IMR-90 (cell line): ENCODE measurements around the gene DHRS13. TPM values are rescaled to one million over a fixed set of nuclear protein-coding genes. Genes with fewer than 3 reads are reported as not detected.

Experiments
- ATAC-seq: fragments of 200-7000 bp; cut with Tn5 transposase; 2 replicates; pipeline ENCODE4 v1.9.1; 2020; ENCODE audit warnings: low read depth, mild to moderate bottlenecking, moderate library complexity
- BruUV-seq: library from RNA; stranded (reverse); fragments of 400-500 nt; replicated peaks from 2 replicates; lab custom pipeline; 2021; lab: Mats Ljungman, UMichigan
- CTCF ChIA-PET: fragments of 300-600 bp; formaldehyde crosslinking; extraction: SDS; loops from one replicate; lab custom pipeline; 2021; ENCODE audit warnings: antibody characterized with exemption; lab: Yijun Ruan, JAX
- POLR2A ChIA-PET: fragments of 300-600 bp; sonication (Branson Sonifier 250); formaldehyde crosslinking; loops from one replicate; lab custom pipeline; 2022; ENCODE audit warnings: antibody characterized with exemption; ENCODE audit not compliant: unreplicated experiment; lab: Charles Lee
- DNase-seq: peaks from one replicate; pipeline ENCODE4 v3.0.0; 2013
- H2AFZ ChIP-seq: replicated peaks from 2 replicates; pipeline ENCODE3; 2013; ENCODE audit warnings: low read length, mild to moderate bottlenecking; ENCODE audit not compliant: poor library complexity
- H2AK5ac ChIP-seq: 2 replicates; pipeline ENCODE4 v1.6.1; 2013; ENCODE audit warnings: low read depth, low read length, inconsistent platforms
- H2AK9ac ChIP-seq: replicated peaks from 2 replicates; pipeline ENCODE3; 2013; ENCODE audit warnings: mild to moderate bottlenecking, low read depth, low read length, moderate library complexity; ENCODE audit not compliant: poor library complexity
- H2BK120ac ChIP-seq: 2 replicates; pipeline ENCODE4 v1.6.1; 2013; ENCODE audit warnings: low read depth, low read length, inconsistent platforms
- H2BK15ac ChIP-seq: 3 replicates; pipeline ENCODE4 v1.6.1; 2013; ENCODE audit warnings: low read depth, low read length, inconsistent platforms
- H2BK20ac ChIP-seq: 2 replicates; pipeline ENCODE4 v1.6.1; 2013; ENCODE audit warnings: low read depth, mild to moderate bottlenecking, inconsistent platforms, low read length, moderate library complexity
- H2BK5ac ChIP-seq: 2 replicates; pipeline ENCODE4 v1.6.1; 2013; ENCODE audit warnings: mild to moderate bottlenecking, low read depth, low read length, inconsistent platforms; ENCODE audit not compliant: poor library complexity, severe bottlenecking
- H3K14ac ChIP-seq: replicated peaks from 2 replicates; pipeline ENCODE4 v1.6.1; 2013; ENCODE audit warnings: low read depth, low read length, inconsistent platforms
- H3K18ac ChIP-seq: 2 replicates; pipeline ENCODE4 v1.6.1; 2013; ENCODE audit warnings: low read depth, low read length, control low read depth
- H3K23ac ChIP-seq: 2 replicates; pipeline ENCODE4 v1.6.1; 2013; ENCODE audit warnings: low read depth, low read length, inconsistent platforms
- H3K27ac ChIP-seq: 2 replicates; pipeline ENCODE4 v1.5.1; 2013; ENCODE audit warnings: mild to moderate bottlenecking, control low read depth, low read length; ENCODE audit not compliant: insufficient read depth
- H3K27me3 ChIP-seq: 2 replicates; pipeline ENCODE4 v1.6.1; 2013; ENCODE audit warnings: low read length; ENCODE audit not compliant: control insufficient read depth, insufficient read depth
- H3K36me3 ChIP-seq: 2 replicates; pipeline ENCODE4 v1.6.1; 2013; ENCODE audit warnings: low read length, mixed read lengths; ENCODE audit not compliant: control insufficient read depth, insufficient read depth
- H3K4ac ChIP-seq: 2 replicates; pipeline ENCODE4 v1.6.1; 2013; ENCODE audit warnings: low read depth, low read length, inconsistent platforms
- H3K4me1 ChIP-seq: 2 replicates; pipeline ENCODE4 v1.6.1; 2013; ENCODE audit warnings: low read length, mixed read lengths; ENCODE audit not compliant: control insufficient read depth, insufficient read depth
- H3K4me2 ChIP-seq: 2 replicates; pipeline ENCODE4 v1.6.1; 2013; ENCODE audit warnings: low read depth, mild to moderate bottlenecking, control low read depth, low read length, moderate library complexity
- H3K4me3 ChIP-seq: 2 replicates; pipeline ENCODE4 v1.5.1; 2013; ENCODE audit warnings: low read depth, mild to moderate bottlenecking, control low read depth, low read length, moderate library complexity; ENCODE audit not compliant: insufficient read depth
- H3K56ac ChIP-seq: 2 replicates; pipeline ENCODE4 v1.6.1; 2013; ENCODE audit warnings: low read length, inconsistent platforms; ENCODE audit not compliant: insufficient read depth; ENCODE audit errors: extremely low read depth
- H3K79me1 ChIP-seq, 2 experiments: 2 replicates each; pipeline ENCODE4 v1.6.1; 2013; ENCODE audit warnings: low read length in 2 of 2, inconsistent platforms in 1 of 2, low read depth in 1 of 2
- H3K9ac ChIP-seq: 2 replicates; pipeline ENCODE4 v1.6.1; 2013; ENCODE audit warnings: low read depth, low read length, control low read depth
- H3K9me1 ChIP-seq: 2 replicates; pipeline ENCODE4 v1.6.1; 2013; ENCODE audit warnings: low read length, inconsistent platforms; ENCODE audit not compliant: insufficient read depth
- H3K9me3 ChIP-seq: 2 replicates; pipeline ENCODE4 v1.6.1; 2013; ENCODE audit warnings: low read length; ENCODE audit not compliant: control insufficient read depth, insufficient read depth
- H4K20me1 ChIP-seq: 2 replicates; pipeline ENCODE4 v1.6.1; 2013; ENCODE audit warnings: low read length, inconsistent platforms; ENCODE audit not compliant: insufficient read depth
- H4K5ac ChIP-seq: 2 replicates; pipeline ENCODE4 v1.6.1; 2013; ENCODE audit warnings: mild to moderate bottlenecking, low read depth, low read length, control low read depth
- H4K8ac ChIP-seq, 2 experiments: 2 replicates each; pipeline ENCODE4 v1.6.1; 2013; ENCODE audit warnings: low read depth in 2 of 2, low read length in 2 of 2, control low read depth in 1 of 2, inconsistent platforms in 1 of 2
- H4K91ac ChIP-seq: 2 replicates; pipeline ENCODE4 v1.6.1; 2013; ENCODE audit warnings: low read depth, low read length, inconsistent platforms; ENCODE audit not compliant: insufficient read depth
- BHLHE40 ChIP-seq: fragments of 150-350 bp; IDR thresholded peaks from 2 replicates; pipeline ENCODE4 v1.6.1; 2016; ENCODE audit warnings: mild to moderate bottlenecking, low read depth, low read length
- CEBPB ChIP-seq: IDR thresholded peaks from 2 replicates; pipeline ENCODE4 v1.6.1; 2012; ENCODE audit warnings: low read depth, low read length, improper control_type of control experiment
- CHD1 ChIP-seq: IDR thresholded peaks from 2 replicates; pipeline ENCODE4 v1.6.1; 2012; ENCODE audit warnings: low read depth, low read length, improper control_type of control experiment
- FOS ChIP-seq: fragments of 150-350 bp; IDR thresholded peaks from 2 replicates; pipeline ENCODE4 v1.6.1; 2016; ENCODE audit warnings: low read depth, low read length
- MAFK ChIP-seq: IDR thresholded peaks from 2 replicates; pipeline ENCODE4 v1.6.1; 2012; ENCODE audit warnings: low read depth, low read length, improper control_type of control experiment
- MAZ ChIP-seq: IDR thresholded peaks from 2 replicates; pipeline ENCODE4 v1.6.1; 2012; ENCODE audit warnings: low read depth, mild to moderate bottlenecking, low read length, improper control_type of control experiment, moderate library complexity, borderline replicate concordance
- MXI1 ChIP-seq: IDR thresholded peaks from 2 replicates; pipeline ENCODE4 v1.6.1; 2012; ENCODE audit warnings: low read depth, mild to moderate bottlenecking, low read length, moderate library complexity, borderline replicate concordance
- NFE2L2 ChIP-seq: fragments of 150-350 bp; IDR thresholded peaks from 2 replicates; pipeline ENCODE4 v1.6.1; 2016; ENCODE audit warnings: low read depth, mild to moderate bottlenecking, low read length
- SMC3 ChIP-seq: fragments of 150-350 bp; IDR thresholded peaks from 2 replicates; pipeline ENCODE4 v1.6.1; 2016; ENCODE audit warnings: low read depth, mild to moderate bottlenecking, antibody characterized with exemption, low read length, moderate library complexity
- USF2 ChIP-seq: fragments of 150-350 bp; IDR thresholded peaks from 2 replicates; pipeline ENCODE4 v1.6.1; 2017; ENCODE audit warnings: mild to moderate bottlenecking, antibody characterized with exemption, low read length, low read depth
- WGBS, 2 experiments: methylation state at CpG; one replicate each; pipeline versions ENCODE4 v1.1.5 to v1.1.7; 2013; ENCODE audit warnings: missing lambda C conversion rate in 2 of 2; ENCODE audit not compliant: insufficient read length in 1 of 2; ENCODE audit errors: extremely low coverage in 2 of 2; 5-methylcytosine and 5-hydroxymethylcytosine counted together
- dilution Hi-C: fragments of 300-500 bp; cut with HindIII; formaldehyde crosslinking; loops from one replicate; pipeline ENCODE4 v1.14.3; 2018; ENCODE audit warnings: low sequenced_read_pairs; ENCODE audit not compliant: unreplicated experiment
- in situ Hi-C: fragments of 300-500 bp; cut with MboI; formaldehyde crosslinking; loops from 3 replicates; pipeline ENCODE4 v1.14.3; 2019; ENCODE audit warnings: low sequenced_read_pairs, inconsistent platforms, mixed read lengths
- intact Hi-C: fragments of 100-400 bp; cut with micrococcal nuclease; formaldehyde crosslinking; loops from 2 replicates; pipeline ENCODE4 v1.10.0; 2022
- polyA plus RNA-seq, 3 experiments: library from polyadenylated mRNA; depleted of rRNA; stranded (reverse); fragments of >200 nt; gene quantifications; 2 replicates each; pipeline ENCODE4 v1.2.3, GENCODE V29; 2012; ENCODE audit warnings: low replicate concordance in 1 of 3
- total RNA-seq: library from RNA; depleted of rRNA; stranded (reverse); fragments of >200 nt; gene quantifications from 2 replicates; pipeline ENCODE4 v1.2.3, GENCODE V29; 2012

Gene DHRS13
- total and polyA plus RNA-seq, 2 of the 4 experiments (the other 2 are of a cell fraction): 2.7 to 3.9 TPM

DNA sequence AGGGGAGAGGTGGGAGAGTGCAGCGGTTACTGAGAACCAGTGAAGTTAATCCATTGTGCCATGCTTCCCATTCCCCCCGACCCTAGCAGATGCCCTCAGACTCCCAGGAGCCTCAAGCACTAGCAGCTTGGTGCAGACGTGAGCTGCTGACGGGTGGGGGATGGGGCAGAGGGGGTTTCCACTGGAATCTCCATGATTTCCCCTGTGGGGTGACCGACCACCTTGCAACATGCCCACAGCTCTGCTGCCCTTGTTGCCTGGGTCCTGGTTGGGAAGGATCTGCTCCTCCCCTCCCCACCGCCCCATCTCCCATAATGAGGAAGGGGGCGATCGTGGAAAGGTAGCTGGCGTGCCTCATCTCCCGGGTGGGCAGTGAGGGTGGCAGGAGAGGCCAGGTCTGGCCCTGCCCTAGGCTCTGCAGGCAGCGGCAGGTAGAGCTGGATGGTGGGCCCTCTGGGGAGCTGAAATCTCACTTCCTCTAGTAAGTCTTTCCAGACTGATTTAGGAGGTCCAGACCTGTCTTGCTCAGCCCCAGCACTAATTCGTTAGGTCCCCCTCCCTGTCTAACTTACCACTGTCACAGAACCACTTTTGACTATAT is 14.9 kb downstream of the DHRS13 start:
- no peak overlapping the region for H2BK15ac ChIP-seq
- H3K36me3 ChIP-seq: peaks cover 40% of the 10 kb centered on the region
- no peak overlapping the region for H2AK5ac ChIP-seq
- H3K27me3 ChIP-seq: no peaks in the 10 kb centered on the region
- H3K9me1 ChIP-seq: peaks cover 7% of the 10 kb centered on the region
- H3K4me3 ChIP-seq: no peak overlapping the region
- H3K56ac ChIP-seq: no peak overlapping the region
- intact Hi-C loops: no loop called here
- no peak overlapping the region for H3K18ac ChIP-seq
- H2BK20ac ChIP-seq: no peak overlapping the region
- TF ChIP-seq BHLHE40: no peak
- no peak for TF ChIP-seq SMC3
- no peak for TF ChIP-seq NFE2L2
- no peak for TF ChIP-seq MAZ
- no peak for TF ChIP-seq USF2
- TF ChIP-seq MAFK: no peak
- TF ChIP-seq MXI1: no peak
- no peak for TF ChIP-seq FOS
- TF ChIP-seq CHD1: no peak
- TF ChIP-seq CEBPB: no peak
- H3K27ac ChIP-seq: no peak overlapping the region
- H4K20me1 ChIP-seq: peaks cover 20% of the 10 kb centered on the region; the same call in 1 of the 2 replicates
- DNase-seq: no peak
- no peaks in the 10 kb centered on the region for H3K9me3 ChIP-seq
- ChIA-PET POLR2A (no interaction called here), CTCF (no interaction called here)
- H2AFZ ChIP-seq: no peak overlapping the region
- H2AK9ac ChIP-seq: no peak overlapping the region
- no peak overlapping the region for H4K8ac ChIP-seq
- H3K4ac ChIP-seq: no peak overlapping the region
- no peak overlapping the region for H4K5ac ChIP-seq
- no peak overlapping the region for H4K91ac ChIP-seq
- no peak overlapping the region for H2BK5ac ChIP-seq
- no peak overlapping the region for H3K14ac ChIP-seq
- no CpG with 5 or more reads among the region's 12 CpGs for WGBS, 2 experiments
- H3K4me2 ChIP-seq: no peak overlapping the region
- in situ Hi-C loops: no loop called here
- peaks cover 7 to 17% of the 10 kb centered on the region in 2 experiments for H3K79me1 ChIP-seq
- ATAC-seq: no peak
- H3K4me1 ChIP-seq: no peaks in the 10 kb centered on the region
- H2BK120ac ChIP-seq: no peak overlapping the region
- dilution Hi-C loops: no loop called here
- no TSS peak for BruUV-seq
- no peak overlapping the region for H3K9ac ChIP-seq
- no peak overlapping the region for H3K23ac ChIP-seq
